HG02678 (cell line): ENCODE results near the gene VAMP7.
"Not testable (repeated sequence)": the region's sequence is repeated elsewhere in the genome, so short reads cannot be mapped to it uniquely, and the experiment has no call there.

ENCODE experiments used
- ATAC-seq: cut with Tn5 transposase; IDR thresholded peaks from one replicate; pipeline ENCODE4 v1.9.1; 2021; ENCODE audit warnings: mild to moderate bottlenecking, moderate library complexity; ENCODE audit not compliant: unreplicated experiment

The VAMP7 gene, protein sequence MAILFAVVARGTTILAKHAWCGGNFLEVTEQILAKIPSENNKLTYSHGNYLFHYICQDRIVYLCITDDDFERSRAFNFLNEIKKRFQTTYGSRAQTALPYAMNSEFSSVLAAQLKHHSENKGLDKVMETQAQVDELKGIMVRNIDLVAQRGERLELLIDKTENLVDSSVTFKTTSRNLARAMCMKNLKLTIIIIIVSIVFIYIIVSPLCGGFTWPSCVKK

DNA sequence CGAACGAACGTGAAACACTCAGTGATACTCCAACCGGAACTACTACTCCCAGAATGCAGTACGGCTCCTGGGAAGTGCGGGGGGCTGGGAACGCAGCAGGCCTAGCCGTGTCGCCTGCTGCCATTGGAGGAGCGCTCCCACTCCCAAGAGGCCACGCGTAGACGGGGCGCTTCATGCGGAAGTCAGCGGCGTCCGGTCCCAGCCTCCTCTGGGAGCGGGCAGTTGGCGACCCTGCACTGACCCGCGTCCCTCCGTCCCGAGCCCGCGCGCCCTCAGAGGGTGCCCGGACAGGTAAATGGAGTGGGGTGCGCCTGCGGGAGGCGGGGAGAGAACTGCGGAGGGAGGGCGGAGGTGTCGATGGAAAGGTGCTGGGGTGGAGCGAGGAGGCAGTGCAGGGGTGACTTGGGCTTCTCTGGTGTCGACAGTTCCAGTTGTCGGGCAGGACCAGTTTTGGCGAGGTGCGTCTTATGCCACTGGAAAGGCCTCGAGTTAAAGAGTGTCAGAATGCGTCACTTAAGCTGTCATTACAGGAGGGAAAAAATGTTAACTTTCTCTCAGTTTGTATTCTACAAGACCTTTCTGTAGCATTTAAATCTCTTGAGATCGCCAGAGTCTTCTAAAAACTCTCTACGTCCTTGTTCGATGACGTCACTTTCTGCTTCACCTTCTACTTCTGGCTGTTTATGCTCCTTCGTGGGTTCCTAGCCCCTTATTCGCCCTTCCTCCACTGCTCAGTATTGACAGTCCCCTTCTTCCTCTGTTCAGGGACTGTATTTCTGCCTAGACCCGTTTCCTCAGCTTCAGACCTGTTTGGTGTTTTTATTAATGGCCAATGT lies at the start of gene VAMP7:
VAMP7 (plus strand) TSS at position 188 of the 836 bp plus-strand sequence. CDS start 8,122 bp downstream, outside the sequence.
- ATAC-seq, result peak; percentile 97

GRCh38 chrX:155841232-155841631 lies 39.9 kb upstream of the VAMP7 start:
- no peak for ATAC-seq

DNA sequence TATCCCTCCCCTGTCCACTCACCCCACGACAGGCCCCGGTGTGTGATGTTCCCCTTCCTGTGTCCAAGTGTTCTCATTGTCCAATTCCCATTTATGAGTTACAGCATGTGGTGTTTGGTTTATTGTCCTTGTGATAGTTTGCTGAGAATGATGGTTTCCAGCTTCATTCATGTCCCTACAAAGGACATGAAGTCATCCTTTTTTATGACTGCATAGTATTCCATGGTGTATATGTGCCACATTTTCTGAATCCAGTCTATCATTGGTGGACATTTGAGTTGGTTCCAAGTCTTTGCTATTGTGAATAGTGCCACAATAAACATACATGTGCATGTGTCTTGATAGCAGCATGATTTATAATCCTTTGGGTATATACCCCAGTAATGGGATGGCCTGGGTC lies 29.4 kb upstream of the VAMP7 start:
- not testable (repeated sequence) for ATAC-seq

DNA sequence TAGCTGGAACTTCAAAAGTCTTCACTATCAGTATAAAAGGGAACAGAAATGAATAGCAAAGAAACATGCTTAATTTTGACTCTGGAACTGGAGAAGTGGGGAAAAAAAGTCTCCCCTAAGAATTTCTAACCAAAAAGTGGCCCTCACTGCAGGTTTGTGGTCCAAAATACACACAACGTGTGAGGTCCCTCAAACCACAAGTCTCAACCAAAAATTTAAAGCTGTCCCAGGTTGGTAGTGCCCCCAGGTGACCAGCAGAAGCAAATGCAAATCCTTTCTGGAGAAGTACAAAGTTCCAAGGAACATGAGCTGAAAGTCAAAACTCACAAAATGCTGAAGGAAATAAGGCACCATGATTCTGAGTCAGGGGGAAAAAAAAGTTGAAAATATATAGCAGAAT lies 23.6 kb upstream of the VAMP7 start:
- no peak for ATAC-seq

GRCh38 chrX:155864655-155865054 lies 16.5 kb upstream of the VAMP7 start:
- ATAC-seq, result no peak

DNA sequence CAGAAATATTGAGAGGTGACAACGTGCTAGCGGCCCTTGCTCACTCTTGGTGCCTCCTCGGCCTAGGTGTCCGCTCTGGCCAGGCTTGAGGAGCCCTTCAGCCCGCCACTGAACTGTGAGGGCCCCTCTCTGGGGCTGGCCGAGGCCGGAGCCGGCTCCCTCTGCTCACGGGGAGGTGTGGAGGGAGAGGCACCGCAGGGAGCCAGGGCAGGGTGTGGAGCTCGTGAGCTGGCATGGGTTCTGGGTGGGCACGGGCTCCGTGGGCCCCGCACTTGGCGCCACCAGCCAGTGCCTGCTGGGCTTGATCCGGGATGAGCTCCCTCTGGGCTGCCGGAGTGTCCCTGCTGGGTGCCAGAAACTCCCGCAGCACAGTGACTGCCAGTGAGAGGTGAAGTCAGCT lies 16.0 kb upstream of the VAMP7 start:
- ATAC-seq, result no peak

GRCh38 chrX:155867821-155868220 lies 13.3 kb upstream of the VAMP7 start:
- ATAC-seq, result no peak

DNA sequence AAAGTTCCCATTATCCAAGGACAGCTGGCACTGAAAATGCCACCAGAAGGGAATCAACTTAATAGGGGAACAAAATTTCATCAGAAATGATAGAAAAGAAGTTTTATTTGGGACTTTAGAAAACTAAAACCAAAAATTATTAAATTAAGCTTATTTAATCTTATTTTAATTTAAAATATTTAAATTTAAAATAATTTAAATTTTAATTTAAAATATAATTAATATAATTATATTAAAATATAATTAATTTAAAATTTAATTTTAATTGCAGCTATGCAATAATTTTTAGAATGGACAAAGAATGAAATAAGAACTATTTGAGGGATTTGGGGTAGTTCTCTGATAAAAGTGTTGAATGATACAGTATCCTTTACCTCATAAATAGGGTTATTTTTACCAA lies 10.2 kb upstream of the VAMP7 start:
- ATAC-seq, result no peak

- ATAC-seq, result no peak
These were observed 9.2 kb upstream of the VAMP7 start for GRCh38 chrX:155871934-155872333.

DNA sequence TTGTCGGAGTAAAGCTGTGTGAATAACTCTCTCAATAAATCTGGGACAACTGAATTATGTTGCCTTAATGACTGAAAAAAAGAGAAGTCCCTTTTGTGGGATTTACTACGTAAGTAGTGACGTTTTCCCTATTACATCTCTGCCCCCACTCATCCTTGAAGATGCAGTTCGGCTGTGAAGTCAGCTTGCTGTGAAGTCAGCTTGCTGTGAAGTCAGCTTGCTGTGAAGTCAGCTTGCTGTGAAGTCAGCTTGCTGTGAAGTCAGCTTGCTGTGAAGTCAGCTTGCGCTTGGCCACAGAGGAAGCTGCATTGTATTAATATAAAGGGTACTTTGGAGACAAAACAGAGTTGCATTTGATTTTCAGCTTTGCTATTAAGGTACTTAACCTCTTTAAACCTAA lies 8.0 kb upstream of the VAMP7 start:
- no peak for ATAC-seq

DNA sequence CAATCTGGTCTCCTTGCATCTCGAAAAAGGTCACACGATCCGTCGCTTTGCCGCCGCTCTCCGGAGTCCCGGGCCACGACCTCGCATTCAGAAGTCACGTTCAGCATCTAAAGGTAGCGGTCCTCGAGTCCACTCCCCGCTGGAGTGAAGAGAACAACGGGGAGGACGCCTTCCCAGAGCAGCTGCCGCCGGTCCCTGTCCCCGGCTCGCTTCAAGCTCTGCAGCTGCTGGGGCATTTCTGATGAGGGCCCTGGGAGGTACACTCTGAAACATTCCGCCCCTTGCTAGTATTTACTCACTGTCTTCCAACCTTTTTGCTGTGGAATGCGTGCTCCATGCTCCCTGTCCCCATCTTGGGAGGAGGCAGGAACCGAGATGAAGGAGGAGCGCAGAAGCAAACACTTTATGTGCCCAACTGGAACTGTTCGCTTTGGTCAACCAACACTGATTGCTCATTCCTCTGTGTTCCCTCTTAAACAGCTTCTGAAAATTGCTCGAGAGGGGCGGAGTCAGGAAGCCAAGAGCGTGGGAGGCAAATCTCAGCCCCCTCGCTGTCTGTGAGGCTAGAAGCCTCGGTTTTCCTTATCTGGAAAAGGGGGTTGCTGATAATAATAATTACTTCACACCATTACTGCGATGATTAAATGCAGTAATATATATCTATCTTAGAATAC lies 6.4 kb upstream of the VAMP7 start:
- ATAC-seq, result no peak

- ATAC-seq, result no peak
These were observed 4.4 kb upstream of the VAMP7 start for GRCh38 chrX:155876704-155877103.

DNA sequence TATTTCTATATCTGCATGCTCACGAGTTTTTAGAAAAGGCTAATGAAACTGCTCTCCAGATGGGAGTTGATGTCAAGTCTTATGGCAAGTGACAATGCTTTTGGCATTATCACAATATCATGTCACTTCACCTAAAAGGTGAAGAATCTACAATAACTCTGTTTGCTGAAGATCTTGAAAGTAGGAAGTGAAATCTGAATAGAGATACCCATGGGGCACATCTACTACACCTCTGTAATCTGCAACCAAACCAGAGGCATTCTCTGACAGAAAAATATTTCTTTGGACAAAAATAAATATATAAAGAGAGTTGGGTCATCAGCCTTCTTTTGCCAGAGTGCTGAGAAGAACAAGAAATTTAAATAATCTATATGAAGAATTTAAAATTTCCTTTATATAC lies 3.9 kb upstream of the VAMP7 start:
- no peak for ATAC-seq

DNA sequence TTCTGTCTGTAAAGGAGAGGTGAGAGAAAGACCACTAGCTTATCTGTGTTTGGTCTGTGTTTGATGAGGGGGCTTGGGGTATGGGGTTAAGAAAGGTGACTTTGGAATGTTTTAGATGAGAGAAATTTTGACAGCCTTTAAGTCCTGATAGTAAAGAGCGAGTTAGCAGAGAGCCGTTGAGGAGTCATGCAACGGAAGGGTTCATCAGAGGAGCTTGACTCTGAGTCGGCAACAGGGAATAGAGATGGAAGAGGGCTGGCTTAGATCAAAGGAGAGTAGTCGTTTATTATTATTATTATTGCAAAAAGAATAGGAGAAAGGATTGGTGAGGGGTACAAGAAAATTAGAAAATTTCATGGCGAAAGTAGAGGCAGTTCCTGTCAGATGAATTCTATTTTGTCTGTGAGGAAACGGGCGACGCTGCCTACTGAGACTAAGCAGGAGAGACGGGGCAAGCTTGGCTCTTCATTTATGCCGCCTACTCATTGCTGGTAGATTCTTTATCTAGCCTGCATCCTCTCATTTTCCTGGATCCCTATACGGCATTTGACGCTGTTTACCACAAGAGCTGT lies 473 bp upstream of the VAMP7 start:
- ATAC-seq, result no peak

GRCh38 chrX:155886409-155886808 lies 5.3 kb downstream of the VAMP7 start:
- no peak for ATAC-seq

- no peak for ATAC-seq
These were observed 7.0 kb downstream of the VAMP7 start for GRCh38 chrX:155888139-155888538.

DNA sequence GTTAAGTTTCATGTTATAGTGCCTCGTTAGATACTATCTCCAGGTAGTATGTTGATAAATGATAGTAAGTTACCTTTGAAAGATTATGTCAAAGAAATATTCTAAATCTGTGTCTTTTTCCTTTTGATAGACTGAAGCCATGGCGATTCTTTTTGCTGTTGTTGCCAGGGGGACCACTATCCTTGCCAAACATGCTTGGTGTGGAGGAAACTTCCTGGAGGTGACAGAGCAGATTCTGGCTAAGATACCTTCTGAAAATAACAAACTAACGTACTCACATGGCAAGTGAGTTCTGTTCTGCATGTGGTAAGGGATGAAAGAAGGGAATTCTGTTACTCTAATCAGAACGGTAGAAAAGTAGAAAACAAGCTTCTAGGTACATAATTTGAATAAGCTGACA lies 8.2 kb downstream of the VAMP7 start:
- ATAC-seq, result no peak

- no peak for ATAC-seq
These were observed 10.5 kb downstream of the VAMP7 start for GRCh38 chrX:155891446-155892210.

- ATAC-seq, result no peak
These were observed 12.4 kb downstream of the VAMP7 start for GRCh38 chrX:155893521-155893920.

- no peak for ATAC-seq
These were observed 15.4 kb downstream of the VAMP7 start for GRCh38 chrX:155896512-155896911.

DNA sequence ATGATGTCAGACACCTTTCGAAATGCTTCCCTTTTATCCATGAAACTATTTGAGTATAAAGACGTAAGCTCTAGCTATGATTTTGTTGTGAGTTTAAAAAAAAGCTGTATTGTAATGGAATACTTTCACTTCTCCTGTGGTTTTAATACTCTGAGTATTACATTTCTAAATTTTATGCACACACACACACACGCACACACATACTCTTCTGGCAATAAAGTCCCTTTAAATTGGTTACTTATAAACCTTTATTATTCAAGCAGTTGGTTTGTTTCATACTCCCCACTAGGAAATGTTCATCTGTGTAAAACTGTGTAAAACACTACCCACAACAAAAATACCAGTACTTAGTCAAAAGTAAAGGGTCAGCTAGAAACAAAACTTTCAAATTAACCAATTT lies 18.2 kb downstream of the VAMP7 start:
- ATAC-seq, result no peak
